HCT116 (cell line): Measurements from ENCODE around the gene B3GALT6. TPM values are rescaled to one million over a fixed set of nuclear protein-coding genes. Genes with fewer than 3 reads are reported as not detected.

Experiments
- ATAC-seq: fragments of 200-7000 bp; cut with Tn5 transposase; 2 replicates; pipeline ENCODE4 v1.9.1; 2020; ENCODE audit warnings: mild to moderate bottlenecking, moderate library complexity
- BruUV-seq: library from RNA; stranded (reverse); fragments of 400-500 nt; replicated peaks from 2 replicates; lab custom pipeline; 2021; lab: Mats Ljungman, UMichigan
- CTCF ChIA-PET: fragments of 300-600 bp; sonication (Branson Sonifier 250); formaldehyde crosslinking; loops from one replicate; lab custom pipeline; 2021; ENCODE audit warnings: antibody characterized with exemption; lab: Charles Lee
- POLR2A ChIA-PET: fragments of 300-600, 350-600 bp; sonication (Branson Sonifier 250); formaldehyde crosslinking; loops from one replicate; lab custom pipeline; 2021; ENCODE audit warnings: antibody characterized with exemption; lab: Charles Lee
- RAD21 ChIA-PET, 2 experiments: fragments of 300-600 bp; sonication (Branson Sonifier 250); formaldehyde crosslinking; loops; one replicate each; lab custom pipeline; 2023; ENCODE audit warnings: low total read pairs in 2 of 2; ENCODE audit not compliant: uncharacterized antibody in 2 of 2, unreplicated experiment in 2 of 2, low non-redundant PET in 1 of 2; lab: Charles Lee
- DNase-seq: peaks from one replicate; pipeline ENCODE4 v3.0.0-alpha.2; 2010; ENCODE audit warnings: low read depth, low spot score
- H2AFZ ChIP-seq: fragments of 200-600 bp; shearing (Covaris generic), sonication (generic); 2 replicates; pipeline ENCODE4 v1.6.1; 2017; ENCODE audit warnings: low read depth, mixed run types, mixed read lengths, antibody characterized with exemption, low read length; ENCODE audit not compliant: poor library complexity, severe bottlenecking
- H3K27ac ChIP-seq: 2 replicates; pipeline ENCODE4 v1.5.1; 2012; ENCODE audit warnings: low read depth, low read length
- H3K27me3 ChIP-seq: fragments of 200-600 bp; sonication (generic); 2 replicates; pipeline ENCODE4 v1.6.1; 2016; ENCODE audit warnings: mixed run types, low read length, mixed read lengths; ENCODE audit not compliant: insufficient read depth
- H3K36me3 ChIP-seq, 2 experiments: fragments of 200-500 bp in 1 of 2; fragments of 200-600 bp in 1 of 2; sonication (Bioruptor generic) in 1 of 2; sonication (generic) in 1 of 2; 2 replicates each; pipeline versions ENCODE4 v1.5.1 to v1.6.1; 2014 to 2016; ENCODE audit warnings: low read length in 2 of 2, inconsistent platforms in 1 of 2, mixed read lengths in 1 of 2, mixed run types in 1 of 2; ENCODE audit not compliant: insufficient read depth in 2 of 2, control insufficient read depth in 1 of 2
- H3K4me1 ChIP-seq, 2 experiments: fragments of 200-600 bp in 1 of 2; sonication (generic) in 1 of 2; 2 replicates each; pipeline versions ENCODE4 v1.5.1 to v1.6.1; 2012 to 2017; ENCODE audit warnings: low read length in 2 of 2, inconsistent platforms in 1 of 2, mild to moderate bottlenecking in 1 of 2, mixed read lengths in 1 of 2, mixed run types in 1 of 2, moderate library complexity in 1 of 2; ENCODE audit not compliant: insufficient read depth in 2 of 2, control insufficient read depth in 1 of 2
- H3K4me2 ChIP-seq: fragments of 200-600 bp; sonication (generic); 2 replicates; pipeline ENCODE4 v1.6.1; 2017; ENCODE audit warnings: mixed run types, low read length, mixed read lengths
- H3K4me3 ChIP-seq, 2 experiments: fragments of 200-600 bp in 1 of 2; sonication (generic) in 1 of 2; replicated peaks in 1 of 2; 2 replicates each; pipeline ENCODE4 v1.5.1; 2011 to 2016; ENCODE audit warnings: low read length in 2 of 2, control low read depth in 1 of 2, low read depth in 1 of 2, mild to moderate bottlenecking in 1 of 2, mixed read lengths in 1 of 2, mixed run types in 1 of 2
- H3K79me2 ChIP-seq: fragments of 200-600 bp; sonication (generic); 2 replicates; pipeline ENCODE4 v1.6.1; 2017; ENCODE audit warnings: mild to moderate bottlenecking, mixed run types, low read length, moderate library complexity, mixed read lengths; ENCODE audit not compliant: insufficient read depth
- H3K9ac ChIP-seq: fragments of 200-600 bp; sonication (generic); 2 replicates; pipeline ENCODE4 v1.6.1; 2016; ENCODE audit warnings: low read length, mixed read lengths
- H3K9me2 ChIP-seq: fragments of 200-600 bp; sonication (generic), shearing (Covaris generic); 2 replicates; pipeline ENCODE4 v1.6.1; 2017; ENCODE audit warnings: mixed run types, mild to moderate bottlenecking, moderate library complexity; ENCODE audit not compliant: insufficient read depth
- H3K9me3 ChIP-seq, 2 experiments: fragments of 200-500 bp in 1 of 2; fragments of 200-600 bp in 1 of 2; sonication (Bioruptor generic) in 1 of 2; sonication (generic) in 1 of 2; 2 replicates each; pipeline ENCODE4 v1.6.1; 2014 to 2017; ENCODE audit warnings: low read length in 2 of 2, mixed read lengths in 2 of 2, inconsistent platforms in 1 of 2, low read depth in 1 of 2, mild to moderate bottlenecking in 1 of 2, mixed run types in 1 of 2, moderate library complexity in 1 of 2; ENCODE audit not compliant: control insufficient read depth in 1 of 2, insufficient read depth in 1 of 2
- H4K20me1 ChIP-seq: fragments of 200-600 bp; sonication (generic), shearing (Covaris generic); 2 replicates; pipeline ENCODE4 v1.6.1; 2017; ENCODE audit warnings: mixed run types, mild to moderate bottlenecking, moderate library complexity; ENCODE audit not compliant: insufficient read depth
- ATF3 ChIP-seq: IDR thresholded peaks from 2 replicates; pipeline ENCODE4 v1.6.1; 2012
- CEBPB ChIP-seq: IDR thresholded peaks from 2 replicates; pipeline ENCODE4 v1.6.1; 2012; ENCODE audit warnings: low read depth
- CTCF ChIP-seq, 3 experiments: fragments of 200-600 bp in 1 of 3; sonication (generic) in 1 of 3; IDR thresholded peaks in 2 of 3; conservative IDR thresholded peaks in 1 of 3; 2 replicates each; pipeline ENCODE4 v1.5.1; 2012 to 2017; ENCODE audit warnings: low read depth in 2 of 3, low read length in 2 of 3, antibody characterized with exemption in 1 of 3, borderline replicate concordance in 1 of 3, control low read depth in 1 of 3, mild to moderate bottlenecking in 1 of 3, mixed read lengths in 1 of 3, mixed run types in 1 of 3, moderate library complexity in 1 of 3; ENCODE audit not compliant: insufficient read depth in 1 of 3
- EZH2 ChIP-seq: fragments of 200-600 bp; sonication (generic); IDR thresholded peaks from 2 replicates; pipeline ENCODE4 v1.6.1; 2017; ENCODE audit warnings: antibody characterized with exemption, mixed run types
- EZH2phosphoT487 ChIP-seq: fragments of 200-600 bp; IDR thresholded peaks from 2 replicates; pipeline ENCODE4 v1.6.1; 2018; ENCODE audit warnings: antibody characterized with exemption, borderline replicate concordance
- FOSL1 ChIP-seq: IDR thresholded peaks from 2 replicates; pipeline ENCODE4 v1.6.1; 2012; ENCODE audit warnings: low read depth
- MAX ChIP-seq: IDR thresholded peaks from 2 replicates; pipeline ENCODE4 v1.6.1; 2012
- POLR2A ChIP-seq: IDR thresholded peaks from 2 replicates; pipeline ENCODE4 v1.7.0; 2011; ENCODE audit warnings: borderline replicate concordance; ENCODE audit not compliant: insufficient read depth, insufficient read length; ENCODE audit errors: extremely low read depth
- RAD21 ChIP-seq: IDR thresholded peaks from 2 replicates; pipeline ENCODE4 v1.6.1; 2012; ENCODE audit warnings: low read depth, mild to moderate bottlenecking
- REST ChIP-seq: IDR thresholded peaks from 2 replicates; pipeline ENCODE4 v1.6.1; 2012; ENCODE audit warnings: low read depth
- SIN3A ChIP-seq: IDR thresholded peaks from 2 replicates; pipeline ENCODE4 v1.6.1; 2012; ENCODE audit warnings: low read depth
- SRF ChIP-seq: IDR thresholded peaks from 2 replicates; pipeline ENCODE4 v1.6.1; 2012; ENCODE audit warnings: low read depth
- YY1 ChIP-seq: IDR thresholded peaks from 2 replicates; pipeline ENCODE4 v1.6.1; 2011; ENCODE audit warnings: low read length, low read depth, moderate library complexity, mild to moderate bottlenecking; ENCODE audit not compliant: insufficient replicate concordance; ENCODE audit errors: extremely low read depth
- ZFX ChIP-seq: fragments of 450-650 bp; IDR thresholded peaks from 2 replicates; pipeline ENCODE4 v1.6.1; 2017
- intact Hi-C: fragments of 100-400 bp; cut with micrococcal nuclease; formaldehyde crosslinking; loops from 2 replicates; pipeline ENCODE4 v1.10.0; 2022
- total RNA-seq: library from RNA; stranded (reverse); gene quantifications from one replicate; pipeline ENCODE4 v1.2.1, GENCODE V29; 2021; ENCODE audit not compliant: unreplicated experiment

Gene B3GALT6
- total RNA-seq, 1 experiment from 2014 or later, result 16.3 TPM

- no peak for TF ChIP-seq REST
Measured at GRCh38 chr1:1237874-1238701, 6.1 kb downstream of the B3GALT6 start (continued).

- no peak for DNase-seq
- BruUV-seq, result no TSS peak
- Histone ChIP-seq H4K20me1 (no peaks in the 10 kb centered on the region), H3K4me1 (peaks cover 9 to 22% of the 10 kb centered on the region in 2 experiments; a peak in 3 of 4 replicates), H3K27ac (peak overlapping the region; percentile 8; the same call in 1 of the 2 replicates), H2AFZ (no peak overlapping the region), H3K4me3 (no peak overlapping the region), H3K27me3 (no peaks in the 10 kb centered on the region), H3K4me2 (peak overlapping the region; percentile 46; the same call in 1 of the 2 replicates), H3K79me2 (peaks cover 10% of the 10 kb centered on the region; the same call in 1 of the 2 replicates), H3K36me3 (no peaks in the 10 kb centered on the region), H3K9me2 (no peaks in the 10 kb centered on the region), H3K9me3 (no peaks in the 10 kb centered on the region), H3K9ac (no peak overlapping the region)
- intact Hi-C loops, result no loop called here
- no peak for ATAC-seq
- RAD21 ChIA-PET, result interaction anchor here in 1 of 2 experiments (0.8 kb wide), 1 partner anchor 62 kb away, joined by 3 read pairs; no protein-coding TSS in a partner anchor
- CTCF ChIA-PET, result no interaction called here
- POLR2A ChIA-PET, result no interaction called here
- TF ChIP-seq POLR2A (no peak), SRF (no peak), CTCF (IDR thresholded peaks at IDR 0.05 in 2 of 3, conservative IDR thresholded peaks at IDR 0.05 in 1 of 3; ENCODE audit: borderline replicate concordance in 1 of 3, insufficient read depth in 1 of 3, low read depth in 2 of 3, low read length in 2 of 3) (no peak), SIN3A (no peak), ZFX (no peak), ATF3 (no peak), FOSL1 (no peak), CEBPB (no peak), EZH2 (no peak), REST (no peak), YY1 (no peak), MAX (no peak), RAD21 (no peak), EZH2phosphoT487 (no peak)
Measured at GRCh38 chr1:1238702-1239178, 6.7 kb downstream of the B3GALT6 start.
